GM23338 (cell line): ENCODE results near the gene STAT1.

Source experiments
- CREB1 ChIP-seq: fragments of 250-450 bp; sonication (Bioruptor Pico); IDR thresholded peaks from 2 replicates; pipeline ENCODE4 v1.5.0; 2020; ENCODE audit warnings: low read depth, mild to moderate bottlenecking, moderate library complexity
- EZH2 ChIP-seq: fragments of 200-600 bp; sonication (generic); IDR thresholded peaks from one replicate; pipeline ENCODE4 v1.8.0; 2017; ENCODE audit warnings: antibody characterized with exemption, mild to moderate bottlenecking, low read depth; ENCODE audit not compliant: unreplicated experiment
- EZH2phosphoT487 ChIP-seq: fragments of 200-600 bp; sonication (generic); IDR thresholded peaks from one replicate; pipeline ENCODE4 v1.8.1; 2018; ENCODE audit warnings: antibody characterized with exemption; ENCODE audit not compliant: unreplicated experiment
- JUNB ChIP-seq: IDR thresholded peaks from one replicate; pipeline ENCODE4 v1.6.1; 2016; ENCODE audit warnings: antibody characterized with exemption; ENCODE audit not compliant: unreplicated experiment
- POLR2AphosphoS5 ChIP-seq: IDR thresholded peaks from 2 replicates; pipeline ENCODE4 v1.6.1; 2016; ENCODE audit warnings: antibody characterized with exemption, low read depth
- STAT1 ChIP-seq: IDR thresholded peaks from one replicate; pipeline ENCODE4 v1.6.1; 2016; ENCODE audit warnings: antibody characterized with exemption; ENCODE audit not compliant: unreplicated experiment
- TF ChIP-seq, protein P1 (sequence below), 2 experiments: fragments of 200-600 bp in 1 of 2; sonication (generic) in 1 of 2; conservative IDR thresholded peaks; 2 replicates each; pipeline versions ENCODE4 v1.5.1 to v1.6.1; 2016 to 2017; ENCODE audit warnings: antibody characterized with exemption in 2 of 2, low read depth in 2 of 2, mild to moderate bottlenecking in 2 of 2, moderate library complexity in 1 of 2
- TF ChIP-seq, protein P2 (sequence below): IDR thresholded peaks from 2 replicates; pipeline ENCODE4 v1.6.1; 2016; ENCODE audit warnings: antibody characterized with exemption

DNA sequence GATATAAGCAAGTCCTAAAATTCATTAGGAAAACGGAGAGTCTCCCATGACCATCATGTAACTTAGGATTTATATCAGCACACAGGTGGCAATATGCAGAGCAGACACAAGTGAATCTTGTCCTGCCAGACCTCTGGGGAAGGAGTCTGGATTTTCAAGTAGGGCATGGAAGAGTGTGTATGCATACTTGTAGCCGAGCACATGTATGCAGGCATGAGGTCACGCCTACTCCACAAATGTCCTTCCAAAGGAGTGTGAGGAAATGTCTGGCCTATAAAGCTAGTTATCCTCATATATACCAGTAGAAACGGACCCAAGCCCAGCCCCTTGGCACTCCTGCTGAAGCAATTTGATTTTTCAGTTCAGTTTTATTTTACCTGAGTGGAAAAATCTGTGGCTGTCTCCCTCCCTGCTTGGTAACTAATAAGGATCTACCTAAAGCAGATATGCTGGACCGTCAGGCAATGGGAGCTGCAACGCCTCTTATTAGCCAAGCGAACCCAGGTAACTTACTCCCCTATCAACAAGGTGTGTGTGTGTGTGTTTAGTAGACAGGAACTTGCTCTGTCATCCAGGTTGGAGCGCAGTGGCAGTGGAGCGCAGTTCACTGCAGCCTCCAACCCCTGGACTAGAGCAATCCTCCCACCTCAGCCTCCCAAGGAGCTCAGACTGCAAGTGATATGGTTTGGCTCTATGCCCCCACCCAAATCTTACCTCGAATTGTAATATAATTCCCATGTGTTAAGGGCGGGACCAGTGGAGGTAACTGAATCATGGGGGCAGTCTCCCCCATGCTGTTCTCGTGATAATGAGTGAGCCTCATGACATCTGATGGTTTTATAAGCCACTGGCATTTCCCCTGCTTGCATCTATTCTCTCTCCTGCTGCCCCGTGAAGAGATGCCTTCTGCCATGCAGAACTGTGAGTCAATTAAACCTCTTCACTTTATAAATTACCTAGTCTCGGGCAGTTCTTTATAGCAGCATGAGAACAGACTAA, 2.8 kb downstream of the STAT1 start:
- TF ChIP-seq POLR2AphosphoS5 (no peak), EZH2phosphoT487 (no peak), CREB1 (CRISPR knock-in tag) (no peak), EZH2 (no peak), STAT1 (no peak), JUNB (no peak)
- TF ChIP-seq, protein P1, sequence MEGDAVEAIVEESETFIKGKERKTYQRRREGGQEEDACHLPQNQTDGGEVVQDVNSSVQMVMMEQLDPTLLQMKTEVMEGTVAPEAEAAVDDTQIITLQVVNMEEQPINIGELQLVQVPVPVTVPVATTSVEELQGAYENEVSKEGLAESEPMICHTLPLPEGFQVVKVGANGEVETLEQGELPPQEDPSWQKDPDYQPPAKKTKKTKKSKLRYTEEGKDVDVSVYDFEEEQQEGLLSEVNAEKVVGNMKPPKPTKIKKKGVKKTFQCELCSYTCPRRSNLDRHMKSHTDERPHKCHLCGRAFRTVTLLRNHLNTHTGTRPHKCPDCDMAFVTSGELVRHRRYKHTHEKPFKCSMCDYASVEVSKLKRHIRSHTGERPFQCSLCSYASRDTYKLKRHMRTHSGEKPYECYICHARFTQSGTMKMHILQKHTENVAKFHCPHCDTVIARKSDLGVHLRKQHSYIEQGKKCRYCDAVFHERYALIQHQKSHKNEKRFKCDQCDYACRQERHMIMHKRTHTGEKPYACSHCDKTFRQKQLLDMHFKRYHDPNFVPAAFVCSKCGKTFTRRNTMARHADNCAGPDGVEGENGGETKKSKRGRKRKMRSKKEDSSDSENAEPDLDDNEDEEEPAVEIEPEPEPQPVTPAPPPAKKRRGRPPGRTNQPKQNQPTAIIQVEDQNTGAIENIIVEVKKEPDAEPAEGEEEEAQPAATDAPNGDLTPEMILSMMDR (conservative IDR thresholded peaks at IDR 0.05; ENCODE audit: low read depth in 2 of 2): no peak
- TF ChIP-seq, protein P2, sequence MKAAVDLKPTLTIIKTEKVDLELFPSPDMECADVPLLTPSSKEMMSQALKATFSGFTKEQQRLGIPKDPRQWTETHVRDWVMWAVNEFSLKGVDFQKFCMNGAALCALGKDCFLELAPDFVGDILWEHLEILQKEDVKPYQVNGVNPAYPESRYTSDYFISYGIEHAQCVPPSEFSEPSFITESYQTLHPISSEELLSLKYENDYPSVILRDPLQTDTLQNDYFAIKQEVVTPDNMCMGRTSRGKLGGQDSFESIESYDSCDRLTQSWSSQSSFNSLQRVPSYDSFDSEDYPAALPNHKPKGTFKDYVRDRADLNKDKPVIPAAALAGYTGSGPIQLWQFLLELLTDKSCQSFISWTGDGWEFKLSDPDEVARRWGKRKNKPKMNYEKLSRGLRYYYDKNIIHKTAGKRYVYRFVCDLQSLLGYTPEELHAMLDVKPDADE: no peak
